NCI-H2196 treated with DMSO at 0.1 percent for 48 hours (cell line): ENCODE data around the gene CTNNA2.

Experiments used
- DNase-seq: peaks from one replicate; lab custom pipeline; 2025; ENCODE audit not compliant: unreplicated experiment; lab: John Stamatoyannopoulos, UW

CTNNA2 gene

GRCh38 chr2:79611448-79612016 is 98.7 kb downstream of the CTNNA2 start:
- DNase-seq: no peak

- no peak for DNase-seq
These were observed 100.1 kb downstream of the CTNNA2 start for GRCh38 chr2:79612999-79613398.

GRCh38 chr2:79619442-79619841 is 106.6 kb downstream of the CTNNA2 start:
- DNase-seq: no peak

GRCh38 chr2:79619976-79620375 is 107.1 kb downstream of the CTNNA2 start:
- DNase-seq: no peak

GRCh38 chr2:79620679-79621078 is 107.8 kb downstream of the CTNNA2 start:
- no peak for DNase-seq

- DNase-seq: no peak
These were observed 108.4 kb downstream of the CTNNA2 start for GRCh38 chr2:79621252-79621651.

GRCh38 chr2:79621755-79622154 is 108.9 kb downstream of the CTNNA2 start:
- DNase-seq: no peak

GRCh38 chr2:79622508-79622907 is 109.7 kb downstream of the CTNNA2 start:
- no peak for DNase-seq

- DNase-seq: no peak
These were observed 114.4 kb downstream of the CTNNA2 start for GRCh38 chr2:79627237-79627636.

GRCh38 chr2:79630060-79630459 is 117.2 kb downstream of the CTNNA2 start:
- DNase-seq: no peak

GRCh38 chr2:79630972-79631557 is 118.2 kb downstream of the CTNNA2 start:
- no peak for DNase-seq

- DNase-seq: no peak
These were observed 125.6 kb downstream of the CTNNA2 start for GRCh38 chr2:79638410-79638809.

GRCh38 chr2:79638954-79639353 is 126.1 kb downstream of the CTNNA2 start:
- no peak for DNase-seq

GRCh38 chr2:79640001-79640400 is 127.2 kb downstream of the CTNNA2 start:
- no peak for DNase-seq

GRCh38 chr2:79649531-79649930 is 136.7 kb downstream of the CTNNA2 start:
- DNase-seq: no peak

GRCh38 chr2:79660557-79660956 is 147.7 kb downstream of the CTNNA2 start:
- DNase-seq: no peak

GRCh38 chr2:79665091-79665490 is 152.2 kb downstream of the CTNNA2 start:
- DNase-seq: no peak

- DNase-seq: no peak
These were observed 153.6 kb downstream of the CTNNA2 start for GRCh38 chr2:79666430-79666829.

GRCh38 chr2:79669714-79670113 is 156.9 kb downstream of the CTNNA2 start:
- no peak for DNase-seq

- DNase-seq: no peak
These were observed 157.3 kb downstream of the CTNNA2 start for GRCh38 chr2:79670198-79670597.

- DNase-seq: no peak
These were observed 174.0 kb downstream of the CTNNA2 start for GRCh38 chr2:79686884-79687283.

GRCh38 chr2:79695248-79695647 is 182.4 kb downstream of the CTNNA2 start:
- no peak for DNase-seq

GRCh38 chr2:79697200-79697599 is 184.3 kb downstream of the CTNNA2 start:
- no peak for DNase-seq
